Esophagus squamous epithelium (tissue), 4 donors: ENCODE data around the gene SLC13A1.

ENCODE experiments used
- CTCF ChIP-seq, 6 experiments: fragments of 450-650 bp in 4 of 6; fragments of 200-600 bp in 2 of 6; sonication (generic) in 2 of 6; IDR thresholded peaks; one replicate each; pipeline ENCODE4 v1.5.1; 2016 to 2019; ENCODE audit warnings: antibody characterized with exemption in 6 of 6, mild to moderate bottlenecking in 4 of 6, moderate library complexity in 4 of 6
- POLR2A ChIP-seq, 4 donors: fragments of 450-650 bp; IDR thresholded peaks; one replicate each; pipeline ENCODE4 v1.6.1; 2017; ENCODE audit warnings: antibody characterized with exemption in 4 of 4, mild to moderate bottlenecking in 4 of 4, moderate library complexity in 3 of 4

- TF ChIP-seq CTCF (IDR thresholded peaks at IDR 0.05) = no peak
- no peak for TF ChIP-seq POLR2A (IDR thresholded peaks at IDR 0.05)
Observed at GRCh38 chr7:123211545-123211944, 11.8 kb upstream of the SLC13A1 start.
